Fibroblast of pulmonary artery (primary cell): Measurements from ENCODE around the gene RGS6.

ENCODE experiments used
- DNase-seq: peaks from one replicate; pipeline ENCODE4 v3.0.0-alpha.2; 2010; ENCODE audit warnings: low read depth
- H3K4me3 ChIP-seq: replicated peaks from 2 replicates; pipeline ENCODE4 v1.5.1; 2011; ENCODE audit warnings: low read depth, mild to moderate bottlenecking, control low read depth, low read length, moderate library complexity
- CTCF ChIP-seq: IDR thresholded peaks from 2 replicates; pipeline ENCODE4 v1.5.1; 2011; ENCODE audit warnings: mild to moderate bottlenecking, control low read depth, low read length, inconsistent platforms; ENCODE audit errors: missing control alignments

RGS6 gene

GRCh38 chr14:72562300-72562699 is 630.1 kb downstream of the RGS6 start:
- DNase-seq: no peak
- no peak for TF ChIP-seq CTCF
- H3K4me3 ChIP-seq: no peak overlapping the region

- TF ChIP-seq CTCF: no peak
- no peak for DNase-seq
Observed at GRCh38 chr14:72563676-72564075, 631.4 kb downstream of the RGS6 start.

GRCh38 chr14:72565149-72565559 is 632.9 kb downstream of the RGS6 start:
- TF ChIP-seq CTCF: no peak
- DNase-seq: no peak
- no peak overlapping the region for H3K4me3 ChIP-seq

More at GRCh38 chr14:72563676-72564075, 631.4 kb downstream of the RGS6 start:
- no peak overlapping the region for H3K4me3 ChIP-seq

GRCh38 chr14:72565917-72566316 is 633.7 kb downstream of the RGS6 start:
- DNase-seq: no peak
- H3K4me3 ChIP-seq: no peak overlapping the region
- no peak for TF ChIP-seq CTCF

- DNase-seq: no peak
- no peak overlapping the region for H3K4me3 ChIP-seq
- no peak for TF ChIP-seq CTCF
Observed at GRCh38 chr14:72567226-72567625, 635.0 kb downstream of the RGS6 start.

GRCh38 chr14:72568296-72568992 is 636.2 kb downstream of the RGS6 start:
- TF ChIP-seq CTCF: no peak
- DNase-seq: no peak
- no peak overlapping the region for H3K4me3 ChIP-seq
